AG09319 (cell line): ENCODE data around the gene SHISAL1.

ENCODE experiments used
- DNase-seq: peaks from one replicate; pipeline ENCODE4 v3.0.0-alpha.2; 2010; ENCODE audit warnings: low read depth; ENCODE audit errors: extremely low read depth
- CTCF ChIP-seq: IDR thresholded peaks from 2 replicates; pipeline ENCODE4 v1.5.1; 2011; ENCODE audit warnings: low read depth, mild to moderate bottlenecking, inconsistent platforms, low read length, moderate library complexity

The SHISAL1 gene

DNA sequence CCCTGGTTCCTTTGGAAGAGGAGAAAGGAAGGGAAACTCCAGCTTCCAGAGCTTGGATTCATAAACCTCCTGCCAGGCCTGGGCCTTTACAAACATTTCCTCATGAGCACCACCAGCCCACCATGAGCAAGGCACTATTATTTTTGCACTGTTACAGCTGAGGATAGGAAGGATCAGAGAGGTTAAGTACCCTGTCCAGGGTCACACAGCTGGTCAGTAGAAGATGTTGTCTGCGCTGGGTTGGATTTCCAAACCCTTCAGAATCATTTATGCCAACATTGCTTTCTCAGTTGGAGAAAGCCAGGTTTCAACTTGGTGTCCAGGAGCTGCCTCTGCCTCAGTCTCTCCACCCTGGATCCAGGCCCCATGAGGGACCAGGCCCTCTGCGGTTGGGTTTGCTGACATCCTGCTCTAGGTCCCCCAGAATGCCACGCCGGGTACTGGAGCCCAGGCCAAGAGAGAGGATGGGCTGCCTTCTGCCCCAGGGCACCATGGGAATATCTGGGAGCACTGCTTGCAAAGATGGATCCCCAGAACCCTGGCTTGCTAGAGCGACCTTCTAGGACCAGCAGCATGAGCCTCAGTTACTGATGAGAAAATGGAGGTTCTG, 29.7 kb upstream of the SHISAL1 start:
- DNase-seq: no peak
- no peak for TF ChIP-seq CTCF

- TF ChIP-seq CTCF: no peak
- DNase-seq: no peak
Measured at GRCh38 chr22:44341431-44342346, 28.9 kb upstream of the SHISAL1 start.

DNA sequence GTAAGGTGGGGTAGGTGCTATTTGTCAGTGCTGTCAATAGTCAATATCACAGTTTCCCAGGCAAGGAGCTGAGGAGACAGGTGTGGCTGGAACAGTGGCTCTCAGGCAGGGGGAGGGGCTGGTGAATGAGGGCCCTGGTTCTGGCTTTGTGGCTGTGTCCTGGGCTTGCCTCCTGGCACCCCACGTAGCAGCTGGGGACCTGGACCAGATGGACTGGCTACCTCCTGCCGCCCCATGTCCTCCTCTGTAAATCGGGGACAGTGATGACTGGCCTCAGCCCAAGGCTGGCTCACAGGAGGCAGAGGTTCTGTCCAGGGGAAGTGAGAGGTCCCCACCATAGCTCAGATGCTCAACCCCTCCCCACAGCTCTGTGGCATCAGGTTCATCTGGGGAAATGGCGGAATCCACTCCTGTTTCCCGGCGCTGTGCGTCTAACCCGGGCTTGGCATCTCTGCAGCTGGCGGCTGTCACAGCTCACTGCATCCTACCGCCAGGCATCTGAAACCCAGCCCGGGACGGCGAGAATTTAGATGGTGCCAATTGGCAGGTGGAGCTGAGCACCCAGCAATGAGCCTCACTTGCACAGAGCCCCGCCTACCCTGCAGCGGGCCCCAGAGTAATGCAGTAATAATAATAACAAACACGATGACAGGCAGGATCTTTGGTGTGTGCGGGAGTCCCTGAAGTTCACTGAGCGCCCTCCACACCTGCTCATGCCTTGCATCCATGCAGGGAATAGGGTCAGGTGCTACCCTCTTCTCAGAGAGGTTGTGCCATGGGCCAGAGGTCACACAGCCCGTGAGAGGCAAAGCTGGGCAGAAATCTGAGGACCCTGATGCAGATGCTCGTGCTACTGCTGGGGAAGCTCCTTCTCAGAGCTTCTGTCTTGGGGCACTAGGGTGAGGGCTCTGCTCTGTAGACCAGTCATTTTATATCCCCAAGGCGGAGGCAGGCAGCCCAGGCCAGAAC, 27.8 kb upstream of the SHISAL1 start:
- TF ChIP-seq CTCF: no peak
- no peak for DNase-seq

DNA sequence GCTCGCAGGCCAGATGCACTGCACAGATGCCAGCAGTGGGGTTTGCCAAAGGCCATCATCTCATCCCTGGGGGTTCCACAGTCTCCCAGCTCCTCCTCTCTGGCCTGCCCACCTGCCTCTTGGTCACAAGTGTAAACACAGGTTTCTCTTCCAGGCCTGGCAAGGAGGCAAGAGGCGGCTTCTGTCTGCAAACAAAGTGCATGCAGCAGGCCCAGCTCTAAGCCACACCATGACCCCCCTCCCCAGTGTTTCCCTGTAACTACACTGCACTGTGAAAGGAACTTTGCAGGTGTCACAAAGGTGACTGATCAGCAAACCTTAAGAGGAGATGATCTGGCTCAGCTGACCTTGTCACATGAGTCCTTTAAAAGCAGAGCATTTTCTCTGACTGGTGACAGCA, 26.2 kb upstream of the SHISAL1 start:
- DNase-seq: no peak

DNA sequence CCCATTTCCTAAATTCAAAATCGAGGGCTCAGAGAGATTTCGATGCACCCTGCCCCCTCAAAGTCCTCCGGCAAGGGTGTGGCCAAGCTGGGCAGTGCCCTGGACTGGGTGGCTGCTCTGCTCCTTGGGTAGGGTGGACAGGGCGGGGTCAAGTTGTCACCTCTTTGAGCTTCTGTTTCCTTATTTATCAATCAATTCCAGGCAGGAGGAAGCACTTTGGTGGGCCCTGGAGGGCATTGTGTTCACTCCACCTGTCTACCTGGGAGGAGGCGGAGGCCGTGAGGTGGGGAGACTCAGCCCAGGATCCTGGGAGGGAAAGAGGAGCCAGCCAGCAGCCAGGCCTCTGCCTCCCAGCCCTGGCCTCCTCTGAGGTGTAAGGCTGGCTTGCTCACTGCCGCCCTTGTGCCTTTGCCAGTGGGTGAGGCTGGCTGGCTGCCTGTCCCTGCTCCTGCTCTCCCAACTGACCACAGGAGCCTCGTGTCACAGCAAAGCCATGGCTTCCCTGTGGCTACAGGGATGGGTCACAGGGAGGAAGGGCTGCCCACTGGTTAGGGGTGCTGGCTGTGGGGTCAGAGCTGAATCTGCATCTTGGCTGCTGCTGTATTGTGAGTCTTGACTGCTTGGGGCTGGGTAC, 25.5 kb upstream of the SHISAL1 start:
- DNase-seq: no peak
- TF ChIP-seq CTCF: no peak

More for the DNA sequence above, 26.2 kb upstream of the SHISAL1 start:
- no peak for TF ChIP-seq CTCF

- TF ChIP-seq CTCF: no peak
- no peak for DNase-seq
Measured at GRCh38 chr22:44337678-44338004, 24.9 kb upstream of the SHISAL1 start.
